ENCODE data around the gene DNAJB13. TPM values are rescaled to one million over a fixed set of nuclear protein-coding genes. Genes with fewer than 3 reads are reported as not detected.

Gene DNAJB13
- total and polyA plus RNA-seq, 10 of the 15 experiments (the other 5 are each of a cell fraction or from before 2014, with no cell fraction given): 0.07 to 0.76 (median 0.15) TPM; not detected in 7

DNA sequence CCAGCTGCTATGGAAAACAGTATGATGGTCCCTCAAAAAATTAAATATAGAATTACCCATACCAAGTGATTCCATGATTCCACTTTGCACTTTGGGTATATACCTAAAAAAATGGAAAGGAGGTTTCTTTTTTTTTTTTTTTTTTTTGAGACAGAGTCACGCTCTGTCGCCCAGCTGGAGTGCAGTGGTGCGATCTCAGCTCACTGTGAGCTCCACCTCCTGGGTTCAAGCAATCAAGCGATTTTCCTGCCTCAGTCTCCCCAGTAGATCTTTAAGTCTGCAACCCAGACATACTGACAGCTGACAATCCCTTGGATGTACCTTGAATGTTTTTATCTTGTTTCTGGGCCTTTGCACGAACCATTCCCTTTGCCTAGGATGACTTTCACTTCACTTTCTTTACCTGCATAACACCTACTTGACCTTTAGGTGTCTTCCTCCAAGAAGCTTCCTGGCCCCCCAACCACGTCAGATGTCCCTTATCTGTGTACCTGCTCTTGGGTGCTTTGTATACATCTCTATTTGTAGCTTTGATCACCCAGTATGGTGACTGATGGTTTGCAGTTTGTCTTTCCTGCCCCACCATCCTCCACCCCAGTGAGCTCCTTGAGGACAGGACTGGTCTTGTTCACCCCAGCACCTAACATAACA, 46.4 kb downstream of the DNAJB13 start (continued):
- no peak for TF ChIP-seq ZNF592 (IDR thresholded peaks at IDR 0.05)
- TF ChIP-seq IRF3 (IDR thresholded peaks at IDR 0.05): no peak
- no peak for TF ChIP-seq HSF1 (IDR thresholded peaks at IDR 0.05; ENCODE audit: low read depth, low read length)
- no peak for TF ChIP-seq RUNX3 (IDR thresholded peaks at IDR 0.05; ENCODE audit: low read length)
- TF ChIP-seq NRF1 (conservative IDR thresholded peaks at IDR 0.05; ENCODE audit: low read depth, low read length): no peak
- no peak for TF ChIP-seq BHLHE40 (IDR thresholded peaks at IDR 0.05; ENCODE audit: borderline replicate concordance in 1 of 2, low read depth in 2 of 2, low read length in 1 of 2)
- no peak for TF ChIP-seq RBBP5 (conservative IDR thresholded peaks at IDR 0.05)
- TF ChIP-seq FOXM1 (IDR thresholded peaks at IDR 0.05; ENCODE audit: low read depth, low read length): no peak
- no peak for TF ChIP-seq FOS (IDR thresholded peaks at IDR 0.05; ENCODE audit: borderline replicate concordance, extremely low read depth, insufficient read length)
- TF ChIP-seq PML (IDR thresholded peaks at IDR 0.05; ENCODE audit: low read length): no peak
- TF ChIP-seq SPI1 (IDR thresholded peaks at IDR 0.05; ENCODE audit: borderline replicate concordance, insufficient read depth, low read depth, low read length): no peak
- TF ChIP-seq GATAD2B (conservative IDR thresholded peaks at IDR 0.05; ENCODE audit: low read depth): no peak
- TF ChIP-seq NR2F1 (conservative IDR thresholded peaks at IDR 0.05): 0 out of 2 replicates have a peak, but pooled peaks have one; percentile 10
- TF ChIP-seq KAT2A (conservative IDR thresholded peaks at IDR 0.05; ENCODE audit: control insufficient read depth, low read depth, low read length): no peak
- no peak for TF ChIP-seq SIX5 (IDR thresholded peaks at IDR 0.05; ENCODE audit: low read depth, low read length, severe bottlenecking)
- TF ChIP-seq, protein P1, sequence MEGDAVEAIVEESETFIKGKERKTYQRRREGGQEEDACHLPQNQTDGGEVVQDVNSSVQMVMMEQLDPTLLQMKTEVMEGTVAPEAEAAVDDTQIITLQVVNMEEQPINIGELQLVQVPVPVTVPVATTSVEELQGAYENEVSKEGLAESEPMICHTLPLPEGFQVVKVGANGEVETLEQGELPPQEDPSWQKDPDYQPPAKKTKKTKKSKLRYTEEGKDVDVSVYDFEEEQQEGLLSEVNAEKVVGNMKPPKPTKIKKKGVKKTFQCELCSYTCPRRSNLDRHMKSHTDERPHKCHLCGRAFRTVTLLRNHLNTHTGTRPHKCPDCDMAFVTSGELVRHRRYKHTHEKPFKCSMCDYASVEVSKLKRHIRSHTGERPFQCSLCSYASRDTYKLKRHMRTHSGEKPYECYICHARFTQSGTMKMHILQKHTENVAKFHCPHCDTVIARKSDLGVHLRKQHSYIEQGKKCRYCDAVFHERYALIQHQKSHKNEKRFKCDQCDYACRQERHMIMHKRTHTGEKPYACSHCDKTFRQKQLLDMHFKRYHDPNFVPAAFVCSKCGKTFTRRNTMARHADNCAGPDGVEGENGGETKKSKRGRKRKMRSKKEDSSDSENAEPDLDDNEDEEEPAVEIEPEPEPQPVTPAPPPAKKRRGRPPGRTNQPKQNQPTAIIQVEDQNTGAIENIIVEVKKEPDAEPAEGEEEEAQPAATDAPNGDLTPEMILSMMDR (IDR thresholded peaks at IDR 0.05 in 2 of 3, conservative IDR thresholded peaks at IDR 0.05 in 1 of 3; ENCODE audit: control insufficient read depth in 2 of 3, extremely low read depth in 1 of 3, insufficient read depth in 1 of 3, low read depth in 3 of 3, low read length in 3 of 3): peak in 1 of 3 experiments; percentile 12; a peak in 1 of 6 replicates
- TF ChIP-seq, protein P2, sequence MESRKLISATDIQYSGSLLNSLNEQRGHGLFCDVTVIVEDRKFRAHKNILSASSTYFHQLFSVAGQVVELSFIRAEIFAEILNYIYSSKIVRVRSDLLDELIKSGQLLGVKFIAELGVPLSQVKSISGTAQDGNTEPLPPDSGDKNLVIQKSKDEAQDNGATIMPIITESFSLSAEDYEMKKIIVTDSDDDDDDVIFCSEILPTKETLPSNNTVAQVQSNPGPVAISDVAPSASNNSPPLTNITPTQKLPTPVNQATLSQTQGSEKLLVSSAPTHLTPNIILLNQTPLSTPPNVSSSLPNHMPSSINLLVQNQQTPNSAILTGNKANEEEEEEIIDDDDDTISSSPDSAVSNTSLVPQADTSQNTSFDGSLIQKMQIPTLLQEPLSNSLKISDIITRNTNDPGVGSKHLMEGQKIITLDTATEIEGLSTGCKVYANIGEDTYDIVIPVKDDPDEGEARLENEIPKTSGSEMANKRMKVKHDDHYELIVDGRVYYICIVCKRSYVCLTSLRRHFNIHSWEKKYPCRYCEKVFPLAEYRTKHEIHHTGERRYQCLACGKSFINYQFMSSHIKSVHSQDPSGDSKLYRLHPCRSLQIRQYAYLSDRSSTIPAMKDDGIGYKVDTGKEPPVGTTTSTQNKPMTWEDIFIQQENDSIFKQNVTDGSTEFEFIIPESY (IDR thresholded peaks at IDR 0.05): no peak

All from GM12878 (cell line).